Nephron progenitor cell (in vitro differentiated cells): ENCODE data around the gene ZIK1.

Source experiments
- DNase-seq: peaks from one replicate; pipeline ENCODE4 v3.0.0; 2021
- H3K27ac Mint-ChIP-seq: 2 replicates; pipeline ENCODE4 v1.8.0; 2021; ENCODE audit warnings: mild to moderate bottlenecking, moderate library complexity, mixed read lengths
- H3K27me3 Mint-ChIP-seq: 2 replicates; pipeline ENCODE4 v1.8.0; 2021; ENCODE audit warnings: mild to moderate bottlenecking, low read depth, mixed read lengths; ENCODE audit not compliant: poor library complexity
- H3K36me3 Mint-ChIP-seq: 2 replicates; pipeline ENCODE4 v1.8.0; 2021; ENCODE audit warnings: low read depth, mixed read lengths
- H3K4me1 Mint-ChIP-seq: 2 replicates; pipeline ENCODE4 v1.8.0; 2021; ENCODE audit warnings: mixed read lengths
- H3K4me3 Mint-ChIP-seq: 2 replicates; pipeline ENCODE4 v1.8.0; 2021; ENCODE audit warnings: mild to moderate bottlenecking, moderate library complexity, mixed read lengths
- H3K9me3 Mint-ChIP-seq: 2 replicates; pipeline ENCODE4 v1.8.0; 2021; ENCODE audit warnings: mild to moderate bottlenecking, moderate library complexity, mixed read lengths
- TF ChIP-seq, protein P1 (sequence below): fragments of 200-600 bp; sonication (generic); IDR thresholded peaks from 2 replicates; pipeline ENCODE4 v1.5.0; 2021; ENCODE audit warnings: antibody characterized with exemption

Gene ZIK1

DNA sequence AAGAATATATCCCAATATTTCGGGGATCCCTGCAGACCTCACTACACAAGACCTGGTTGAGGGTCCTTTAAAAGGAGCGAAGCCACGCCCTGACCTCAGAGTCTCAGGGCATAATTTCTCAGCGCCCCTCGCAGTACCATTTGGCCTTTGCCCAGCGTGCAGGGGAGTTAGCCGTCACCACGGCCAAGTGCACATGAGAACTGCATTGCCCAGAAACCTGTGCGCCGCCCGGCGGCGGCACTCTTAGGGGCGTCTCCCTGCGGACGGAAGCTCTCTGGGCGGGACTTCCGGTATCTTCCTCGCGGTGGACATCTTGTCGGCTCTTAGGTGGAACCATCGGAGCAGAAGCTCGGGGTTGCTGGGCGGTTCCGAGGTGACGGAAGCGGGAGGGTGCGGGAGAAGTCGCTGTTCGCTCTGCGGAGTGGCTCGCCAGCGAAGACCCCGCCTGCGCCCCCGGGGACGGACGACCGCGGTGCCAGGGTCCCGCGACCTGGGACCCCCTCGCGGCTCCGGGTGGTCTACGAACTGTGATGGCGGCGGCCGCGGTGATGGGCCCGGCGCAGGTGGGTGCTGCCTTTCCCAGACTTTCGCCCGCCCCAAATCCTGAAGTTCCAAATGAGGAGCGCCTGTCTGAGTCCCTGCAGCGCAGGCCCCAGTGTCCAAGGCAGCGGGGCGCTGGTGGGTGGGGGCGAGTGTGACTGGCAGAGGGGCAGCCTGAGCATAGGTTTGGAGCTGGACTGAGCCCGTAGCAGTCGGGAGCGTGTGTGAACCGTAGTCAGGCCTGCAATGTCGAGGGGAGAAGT is 30.2 kb downstream of the ZIK1 start, which contains the start of gene ZNF134:
ZNF134 (plus strand) TSS at position 302 of the 803 bp plus-strand sequence. CDS start 5,227 bp downstream, outside the sequence.
- peaks cover 95% of the 10 kb centered on the region for H3K9me3 Mint-ChIP-seq
- H3K4me3 Mint-ChIP-seq: peak within 1 kb of the TSS; percentile 97
- H3K4me1 Mint-ChIP-seq: peaks cover 11% of the 10 kb centered on the region
- TF ChIP-seq, protein P1, sequence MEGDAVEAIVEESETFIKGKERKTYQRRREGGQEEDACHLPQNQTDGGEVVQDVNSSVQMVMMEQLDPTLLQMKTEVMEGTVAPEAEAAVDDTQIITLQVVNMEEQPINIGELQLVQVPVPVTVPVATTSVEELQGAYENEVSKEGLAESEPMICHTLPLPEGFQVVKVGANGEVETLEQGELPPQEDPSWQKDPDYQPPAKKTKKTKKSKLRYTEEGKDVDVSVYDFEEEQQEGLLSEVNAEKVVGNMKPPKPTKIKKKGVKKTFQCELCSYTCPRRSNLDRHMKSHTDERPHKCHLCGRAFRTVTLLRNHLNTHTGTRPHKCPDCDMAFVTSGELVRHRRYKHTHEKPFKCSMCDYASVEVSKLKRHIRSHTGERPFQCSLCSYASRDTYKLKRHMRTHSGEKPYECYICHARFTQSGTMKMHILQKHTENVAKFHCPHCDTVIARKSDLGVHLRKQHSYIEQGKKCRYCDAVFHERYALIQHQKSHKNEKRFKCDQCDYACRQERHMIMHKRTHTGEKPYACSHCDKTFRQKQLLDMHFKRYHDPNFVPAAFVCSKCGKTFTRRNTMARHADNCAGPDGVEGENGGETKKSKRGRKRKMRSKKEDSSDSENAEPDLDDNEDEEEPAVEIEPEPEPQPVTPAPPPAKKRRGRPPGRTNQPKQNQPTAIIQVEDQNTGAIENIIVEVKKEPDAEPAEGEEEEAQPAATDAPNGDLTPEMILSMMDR: no peak
- peak within 1 kb of the TSS; percentile 91 for H3K27ac Mint-ChIP-seq
- peak; percentile 89 for DNase-seq
- peaks cover 4% of the 10 kb centered on the region for H3K27me3 Mint-ChIP-seq
- H3K36me3 Mint-ChIP-seq: peaks cover 93% of the 10 kb centered on the region

DNA sequence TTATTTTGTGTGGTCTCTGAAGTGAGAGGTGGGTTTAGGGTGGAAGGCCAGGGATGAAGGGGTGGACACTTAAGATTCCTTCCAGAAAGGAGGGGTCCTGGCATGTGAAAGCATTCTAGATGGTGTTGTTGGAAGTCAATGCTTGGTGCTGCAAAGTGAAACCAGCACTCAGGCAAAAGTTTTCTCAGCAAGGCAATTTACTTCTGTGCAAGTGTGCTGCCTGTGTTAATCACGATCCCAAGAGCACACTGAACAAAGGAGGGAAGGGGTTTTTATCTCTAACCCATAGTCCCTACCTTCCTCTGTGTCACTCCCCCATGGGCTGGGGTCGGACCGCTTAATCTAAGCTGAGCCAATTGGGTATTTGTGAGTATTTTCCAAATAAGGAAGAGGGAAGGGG is 31.4 kb downstream of the ZIK1 start:
- no peak for DNase-seq
- TF ChIP-seq, protein P1: no peak
- peaks cover 4% of the 10 kb centered on the region for H3K27me3 Mint-ChIP-seq
- peaks cover 95% of the 10 kb centered on the region for H3K36me3 Mint-ChIP-seq
- H3K4me3 Mint-ChIP-seq: peak overlapping the region; percentile 97
- H3K9me3 Mint-ChIP-seq: peaks cover 99% of the 10 kb centered on the region
- peaks cover 11% of the 10 kb centered on the region for H3K4me1 Mint-ChIP-seq
- H3K27ac Mint-ChIP-seq: peak overlapping the region; percentile 91

DNA sequence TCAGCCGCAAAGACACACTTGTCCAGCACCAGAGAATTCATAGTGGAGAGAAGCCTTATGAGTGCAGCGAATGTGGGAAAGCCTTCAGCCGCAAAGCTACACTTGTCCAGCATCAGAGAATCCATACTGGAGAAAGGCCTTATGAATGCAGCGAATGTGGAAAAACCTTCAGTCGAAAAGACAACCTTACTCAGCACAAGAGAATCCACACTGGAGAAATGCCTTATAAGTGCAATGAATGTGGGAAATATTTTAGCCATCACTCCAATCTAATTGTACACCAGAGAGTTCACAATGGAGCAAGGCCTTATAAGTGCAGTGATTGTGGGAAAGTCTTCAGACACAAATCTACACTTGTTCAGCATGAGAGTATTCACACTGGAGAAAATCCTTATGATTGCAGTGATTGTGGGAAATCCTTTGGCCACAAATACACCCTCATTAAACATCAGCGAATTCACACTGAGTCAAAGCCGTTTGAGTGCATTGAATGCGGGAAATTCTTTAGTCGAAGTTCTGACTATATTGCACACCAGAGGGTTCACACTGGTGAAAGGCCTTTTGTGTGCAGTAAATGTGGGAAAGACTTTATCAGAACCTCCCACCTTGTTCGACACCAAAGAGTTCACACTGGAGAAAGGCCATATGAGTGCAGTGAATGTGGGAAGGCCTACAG is 36.9 kb downstream of the ZIK1 start:
- H3K4me3 Mint-ChIP-seq: peak overlapping the region; percentile 25
- H3K9me3 Mint-ChIP-seq: peaks cover 100% of the 10 kb centered on the region
- no peak overlapping the region for H3K27ac Mint-ChIP-seq
- peaks cover 3% of the 10 kb centered on the region for H3K27me3 Mint-ChIP-seq
- DNase-seq: no peak
- no peaks in the 10 kb centered on the region for H3K4me1 Mint-ChIP-seq
- TF ChIP-seq, protein P1: no peak
- peaks cover 100% of the 10 kb centered on the region for H3K36me3 Mint-ChIP-seq

DNA sequence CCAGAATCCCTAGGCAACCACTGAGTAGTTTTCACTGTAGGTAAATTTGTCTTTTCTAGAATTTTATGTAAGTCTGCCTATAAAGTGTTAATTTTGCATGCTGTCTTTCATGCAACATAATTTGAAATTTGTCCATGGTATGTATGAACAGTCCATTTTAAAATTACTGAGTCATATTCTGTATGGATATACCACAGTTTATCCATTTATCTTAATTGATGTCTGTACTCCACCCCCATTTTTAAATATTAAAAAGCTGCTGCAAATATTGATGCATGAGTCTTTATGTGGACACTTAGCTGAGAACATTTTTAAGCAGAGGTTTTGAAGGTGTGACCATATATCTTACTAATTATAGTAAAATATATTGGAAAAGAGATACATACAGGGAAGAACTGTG is 39.1 kb downstream of the ZIK1 start:
- DNase-seq: no peak
- H3K9me3 Mint-ChIP-seq: peaks cover 100% of the 10 kb centered on the region
- peaks cover 98% of the 10 kb centered on the region for H3K36me3 Mint-ChIP-seq
- H3K4me3 Mint-ChIP-seq: no peak overlapping the region
- TF ChIP-seq, protein P1: no peak
- no peaks in the 10 kb centered on the region for H3K4me1 Mint-ChIP-seq
- H3K27ac Mint-ChIP-seq: no peak overlapping the region
- H3K27me3 Mint-ChIP-seq: peaks cover 5% of the 10 kb centered on the region

DNA sequence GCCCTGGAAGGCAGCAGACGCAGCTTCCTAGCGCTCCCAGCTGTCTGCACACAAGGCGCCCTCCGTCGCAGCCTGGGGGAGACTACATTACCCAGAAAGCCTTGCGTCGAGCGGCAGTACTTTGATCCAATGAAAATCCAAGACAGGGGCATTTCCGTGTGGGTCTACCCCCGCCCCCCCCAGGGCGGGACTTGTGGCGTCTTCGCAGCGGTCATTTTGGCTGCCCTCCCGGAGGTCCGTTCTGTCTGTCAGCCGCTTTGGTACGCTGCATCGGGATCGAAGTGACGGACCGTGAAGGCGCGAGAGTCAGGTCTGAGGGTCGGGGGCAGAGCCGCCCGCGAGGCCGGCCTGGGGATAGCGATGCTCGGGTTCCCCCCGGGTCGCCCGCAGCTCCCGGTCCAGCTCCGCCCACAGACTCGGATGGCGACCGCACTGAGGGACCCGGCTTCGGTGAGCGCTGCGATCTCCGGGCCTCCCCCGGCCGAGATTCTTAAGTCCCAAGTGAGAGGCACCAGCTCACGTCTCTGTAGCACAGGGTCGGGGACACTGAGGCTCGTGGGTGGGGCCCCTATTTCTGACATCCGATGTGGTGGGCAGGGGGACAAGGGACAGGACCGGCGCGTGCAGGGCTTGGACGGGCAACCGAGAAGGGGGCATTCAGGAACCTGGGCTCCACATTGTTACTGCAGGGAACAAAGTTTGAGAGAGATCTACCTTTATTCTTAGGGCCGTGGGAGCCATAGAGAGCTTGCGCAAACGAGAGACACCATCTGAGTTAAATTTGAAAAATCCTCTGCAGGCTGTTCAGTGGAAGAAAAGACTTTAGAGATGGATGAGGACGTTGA is 49.3 kb downstream of the ZIK1 start, which contains the start of gene ZNF211:
ZNF211 (plus strand) TSS at position 182 of the 845 bp plus-strand sequence; CDS start at position 361, 179 bp downstream.
- Mint-ChIP-seq H3K27me3 (peaks cover 2% of the 10 kb centered on the region), H3K4me3 (peak within 1 kb of the TSS; percentile 94), H3K9me3 (peaks cover 78% of the 10 kb centered on the region), H3K4me1 (peaks cover 19% of the 10 kb centered on the region), H3K27ac (peak within 1 kb of the TSS; percentile 31), H3K36me3 (peaks cover 86% of the 10 kb centered on the region)
- TF ChIP-seq, protein P1: no peak
- peak; percentile 92 for DNase-seq
